Keratinocyte (primary cell): ENCODE results near the gene ABLIM2. TPM values are rescaled to one million over a fixed set of nuclear protein-coding genes. Genes with fewer than 3 reads are reported as not detected.

ENCODE experiments used
- DNase-seq: peaks from one replicate; pipeline ENCODE4 v3.0.0-alpha.2; 2011; ENCODE audit warnings: low read depth, missing footprints, low spot score
- FAIRE-seq: peaks from 2 replicates; lab custom pipeline; 2011; peaks lifted over from hg19 to GRCh38; lab: Jason Lieb, UNC
- H2AFZ ChIP-seq: 2 replicates; pipeline ENCODE4 v1.6.0; 2012; ENCODE audit warnings: low read length, control low read depth, inconsistent platforms; ENCODE audit not compliant: control insufficient read depth
- H3K27ac ChIP-seq: 2 replicates; pipeline ENCODE4 v1.5.1; 2011; ENCODE audit warnings: low read length; ENCODE audit not compliant: control insufficient read depth, insufficient read depth
- H3K27me3 ChIP-seq: 3 replicates; pipeline ENCODE4 v1.6.0; 2011; ENCODE audit warnings: low read length; ENCODE audit not compliant: control insufficient read depth, insufficient read depth; ENCODE audit errors: extremely low read depth
- H3K36me3 ChIP-seq, 2 experiments: 2 replicates in 1 of 2; 3 replicates in 1 of 2; pipeline ENCODE4 v1.5.1; 2011; ENCODE audit warnings: low read length in 2 of 2, mild to moderate bottlenecking in 1 of 2; ENCODE audit not compliant: control insufficient read depth in 2 of 2, insufficient read depth in 2 of 2; ENCODE audit errors: extremely low read depth in 1 of 2
- H3K4me1 ChIP-seq: 3 replicates; pipeline ENCODE4 v1.5.1; 2011; ENCODE audit warnings: low read length; ENCODE audit not compliant: control insufficient read depth, insufficient read depth; ENCODE audit errors: extremely low read depth
- H3K4me2 ChIP-seq: 3 replicates; pipeline ENCODE4 v1.6.0; 2011; ENCODE audit warnings: low read depth, low read length; ENCODE audit not compliant: control insufficient read depth, insufficient read depth; ENCODE audit errors: extremely low read depth
- H3K4me3 ChIP-seq, 3 experiments: fragments of 200-600 bp in 1 of 3; sonication (generic) in 1 of 3; 2 replicates in 2 of 3; 3 replicates in 1 of 3; pipeline ENCODE4 v1.5.1; 2011 to 2016; ENCODE audit warnings: low read length in 3 of 3, mild to moderate bottlenecking in 3 of 3, control low read depth in 2 of 3, inconsistent platforms in 1 of 3, low read depth in 1 of 3, mixed read lengths in 1 of 3, mixed run types in 1 of 3, moderate library complexity in 1 of 3; ENCODE audit not compliant: control insufficient read depth in 2 of 3, insufficient read depth in 2 of 3; ENCODE audit errors: extremely low read depth in 1 of 3
- H3K79me2 ChIP-seq: 2 replicates; pipeline ENCODE4 v1.6.0; 2012; ENCODE audit warnings: low read length; ENCODE audit not compliant: control insufficient read depth, insufficient read depth
- H3K9ac ChIP-seq: 3 replicates; pipeline ENCODE4 v1.6.0; 2011; ENCODE audit warnings: low read length; ENCODE audit not compliant: control insufficient read depth, insufficient read depth; ENCODE audit errors: extremely low read depth
- H3K9me1 ChIP-seq: 3 replicates; pipeline ENCODE4 v1.6.0; 2011; ENCODE audit warnings: low read length; ENCODE audit not compliant: control insufficient read depth, insufficient read depth; ENCODE audit errors: extremely low read depth
- H3K9me3 ChIP-seq: 2 replicates; pipeline ENCODE4 v1.5.1; 2012; ENCODE audit warnings: low read depth, low read length; ENCODE audit not compliant: control insufficient read depth
- H4K20me1 ChIP-seq: 3 replicates; pipeline ENCODE4 v1.6.0; 2011; ENCODE audit warnings: low read length; ENCODE audit not compliant: control insufficient read depth, insufficient read depth; ENCODE audit errors: extremely low read depth
- CTCF ChIP-seq, 3 experiments: IDR thresholded peaks in 1 of 3; conservative IDR thresholded peaks in 1 of 3; optimal IDR thresholded peaks in 1 of 3; 2 replicates in 2 of 3; 3 replicates in 1 of 3; pipeline versions ENCODE3 to v1.5.1; 2011; ENCODE audit warnings: low read length in 3 of 3, mild to moderate bottlenecking in 3 of 3, moderate library complexity in 2 of 3, control low read depth in 1 of 3, inconsistent platforms in 1 of 3; ENCODE audit not compliant: insufficient read depth in 2 of 3; ENCODE audit errors: extremely low read depth in 1 of 3
- EZH2 ChIP-seq: IDR thresholded peaks from one replicate; pipeline ENCODE4 v1.6.1; 2012; ENCODE audit warnings: inconsistent platforms, mild to moderate bottlenecking, low read length, moderate library complexity
- dilution Hi-C: fragments of 300-500 bp; cut with MboI; formaldehyde crosslinking; loops from one replicate; pipeline ENCODE4 v1.7.0; 2020; ENCODE audit warnings: low sequenced_read_pairs; ENCODE audit not compliant: extremely low pct_ligation_motif_present
- polyA plus RNA-seq, 5 experiments: library from polyadenylated mRNA; depleted of rRNA in 3 of 5; stranded (reverse) in 3 of 5; stranded (forward) in 1 of 5; unstranded in 1 of 5; fragments of >200 nt; gene quantifications; 1 replicate in 1 of 5; 2 replicates in 3 of 5; 3 replicates in 1 of 5; pipeline versions ENCODE4 v1.2.1 to v1.2.3, GENCODE V29; 2011 to 2012; ENCODE audit warnings: missing spikeins in 2 of 5, low read depth in 1 of 5, low replicate concordance in 1 of 5

ABLIM2 gene
- polyA plus RNA-seq, 1 donor (not counting 4 experiments of a cell fraction or from before 2014, with no cell fraction given) = 0.94 TPM

- no peak for FAIRE-seq
- no peak overlapping the region for H3K4me2 ChIP-seq
- H4K20me1 ChIP-seq = no peaks in the 10 kb centered on the region
- no peaks in the 10 kb centered on the region for H3K9me1 ChIP-seq
- peaks cover 13% of the 10 kb centered on the region for H3K4me1 ChIP-seq
- no peak overlapping the region for H3K27ac ChIP-seq
- no peak for DNase-seq
- no peaks in the 10 kb centered on the region for H3K79me2 ChIP-seq
- H2AFZ ChIP-seq = no peak overlapping the region
- no peak overlapping the region for H3K4me3 ChIP-seq
- H3K9me3 ChIP-seq = no peaks in the 10 kb centered on the region
- no peak for TF ChIP-seq EZH2
- H3K27me3 ChIP-seq = peaks cover 10% of the 10 kb centered on the region
- dilution Hi-C loops = no loop called here
- no peak overlapping the region for H3K9ac ChIP-seq
- H3K36me3 ChIP-seq = no peaks in the 10 kb centered on the region
These were observed 71.7 kb downstream of the ABLIM2 start for GRCh38 chr4:8086783-8087445.

- H3K36me3 ChIP-seq = no peaks in the 10 kb centered on the region
- H2AFZ ChIP-seq = no peak overlapping the region
- no peak overlapping the region for H3K27ac ChIP-seq
- H3K4me3 ChIP-seq = no peak overlapping the region
- DNase-seq (no peak), FAIRE-seq (no peak)
- H3K9me1 ChIP-seq = no peaks in the 10 kb centered on the region
- no peak overlapping the region for H3K9ac ChIP-seq
- no peaks in the 10 kb centered on the region for H3K9me3 ChIP-seq
- TF ChIP-seq EZH2 (no peak), CTCF (optimal IDR thresholded peaks at IDR 0.05 in 1 of 3, IDR thresholded peaks at IDR 0.05 in 1 of 3, conservative IDR thresholded peaks at IDR 0.05 in 1 of 3; ENCODE audit: extremely low read depth in 1 of 3, insufficient read depth in 2 of 3, low read length in 3 of 3) (no peak)
- H3K27me3 ChIP-seq = peaks cover 18% of the 10 kb centered on the region
- H3K4me1 ChIP-seq = peaks cover 11% of the 10 kb centered on the region
- H3K79me2 ChIP-seq = no peaks in the 10 kb centered on the region
- dilution Hi-C loops = no loop called here
- no peaks in the 10 kb centered on the region for H4K20me1 ChIP-seq
- H3K4me2 ChIP-seq = no peak overlapping the region
These were observed 73.0 kb downstream of the ABLIM2 start for GRCh38 chr4:8085491-8086117.
